ENCODE measurements around the gene PDHA2.

PDHA2 gene

DNA sequence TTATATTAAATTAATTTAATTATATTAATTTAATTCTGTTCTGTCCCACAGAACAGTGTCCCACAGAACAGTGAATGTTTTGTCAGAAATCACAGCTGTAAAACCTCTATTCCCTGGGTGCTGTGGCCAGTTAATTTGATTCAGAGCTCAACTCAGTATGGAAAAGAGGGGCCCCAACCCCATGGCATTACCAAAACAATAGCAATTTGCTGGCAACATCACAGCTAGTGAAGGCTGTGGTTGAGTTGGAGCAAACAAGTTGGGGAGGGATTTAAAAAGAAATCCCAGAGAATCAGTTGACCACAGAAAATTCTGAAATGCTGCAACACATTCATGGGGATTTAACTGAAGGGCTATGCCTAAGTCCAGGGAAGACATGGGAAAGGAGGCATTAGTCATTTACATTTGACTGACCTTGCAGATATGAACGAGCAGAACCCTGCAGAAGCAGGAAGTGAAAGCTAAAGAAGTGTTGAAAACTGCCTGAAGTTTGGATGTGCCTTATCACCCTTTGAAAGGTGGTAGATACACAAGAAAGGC is 30.1 kb downstream of the PDHA2 start:
- TF ChIP-seq, protein P1, sequence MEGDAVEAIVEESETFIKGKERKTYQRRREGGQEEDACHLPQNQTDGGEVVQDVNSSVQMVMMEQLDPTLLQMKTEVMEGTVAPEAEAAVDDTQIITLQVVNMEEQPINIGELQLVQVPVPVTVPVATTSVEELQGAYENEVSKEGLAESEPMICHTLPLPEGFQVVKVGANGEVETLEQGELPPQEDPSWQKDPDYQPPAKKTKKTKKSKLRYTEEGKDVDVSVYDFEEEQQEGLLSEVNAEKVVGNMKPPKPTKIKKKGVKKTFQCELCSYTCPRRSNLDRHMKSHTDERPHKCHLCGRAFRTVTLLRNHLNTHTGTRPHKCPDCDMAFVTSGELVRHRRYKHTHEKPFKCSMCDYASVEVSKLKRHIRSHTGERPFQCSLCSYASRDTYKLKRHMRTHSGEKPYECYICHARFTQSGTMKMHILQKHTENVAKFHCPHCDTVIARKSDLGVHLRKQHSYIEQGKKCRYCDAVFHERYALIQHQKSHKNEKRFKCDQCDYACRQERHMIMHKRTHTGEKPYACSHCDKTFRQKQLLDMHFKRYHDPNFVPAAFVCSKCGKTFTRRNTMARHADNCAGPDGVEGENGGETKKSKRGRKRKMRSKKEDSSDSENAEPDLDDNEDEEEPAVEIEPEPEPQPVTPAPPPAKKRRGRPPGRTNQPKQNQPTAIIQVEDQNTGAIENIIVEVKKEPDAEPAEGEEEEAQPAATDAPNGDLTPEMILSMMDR (IDR thresholded peaks at IDR 0.05), result no peak
- Histone ChIP-seq H3K4me3 (no peak overlapping the region), H3K27ac (no peak overlapping the region)
- DNase-seq (ENCODE audit: low spot score), result no peak

DNA sequence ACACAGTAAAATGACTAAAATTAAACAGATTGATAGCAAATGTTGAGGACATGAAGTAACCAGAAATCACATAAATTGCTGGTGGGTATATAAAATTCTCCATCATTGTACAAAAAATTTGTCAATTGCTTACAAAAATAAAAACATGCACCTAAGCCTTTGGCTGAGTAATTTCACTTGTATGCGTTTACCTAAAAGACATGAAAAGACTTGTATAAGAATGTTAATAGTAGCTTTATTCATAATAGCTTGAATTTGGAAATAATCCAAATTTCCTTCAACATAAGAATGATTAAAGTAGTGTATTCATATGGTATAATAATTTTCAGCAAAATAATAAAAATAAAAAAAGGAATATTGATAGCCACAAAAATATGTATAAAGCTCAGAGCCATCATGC is 37.7 kb downstream of the PDHA2 start:
- DNase-seq (ENCODE audit: low spot score), result no peak
- TF ChIP-seq, protein P1 (IDR thresholded peaks at IDR 0.05), result no peak
- H3K27ac ChIP-seq, result no peak overlapping the region
- no peak overlapping the region for H3K4me3 ChIP-seq

DNA sequence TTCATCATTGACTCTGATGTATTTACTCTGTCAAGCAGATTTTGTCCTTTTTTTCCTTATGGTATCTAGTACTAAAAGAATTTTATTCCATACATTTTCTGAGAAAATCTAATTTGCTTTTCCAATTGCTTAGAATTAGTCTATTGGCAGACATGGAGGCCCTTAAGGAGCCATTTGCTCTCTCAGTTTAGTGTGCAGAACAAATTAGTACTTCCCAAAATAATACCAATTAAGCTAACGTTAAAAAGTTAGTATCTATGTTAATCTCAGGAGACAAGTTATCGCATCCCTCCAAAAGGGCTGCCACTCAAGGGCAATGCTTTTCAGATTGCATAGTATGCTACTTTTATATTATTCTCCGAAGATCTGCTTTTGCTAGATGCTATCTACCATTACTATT is 47.7 kb downstream of the PDHA2 start:
- Histone ChIP-seq H3K4me3 (no peak overlapping the region), H3K27ac (no peak overlapping the region)
- DNase-seq (ENCODE audit: low spot score), result no peak
- TF ChIP-seq, protein P1 (IDR thresholded peaks at IDR 0.05), result no peak

DNA sequence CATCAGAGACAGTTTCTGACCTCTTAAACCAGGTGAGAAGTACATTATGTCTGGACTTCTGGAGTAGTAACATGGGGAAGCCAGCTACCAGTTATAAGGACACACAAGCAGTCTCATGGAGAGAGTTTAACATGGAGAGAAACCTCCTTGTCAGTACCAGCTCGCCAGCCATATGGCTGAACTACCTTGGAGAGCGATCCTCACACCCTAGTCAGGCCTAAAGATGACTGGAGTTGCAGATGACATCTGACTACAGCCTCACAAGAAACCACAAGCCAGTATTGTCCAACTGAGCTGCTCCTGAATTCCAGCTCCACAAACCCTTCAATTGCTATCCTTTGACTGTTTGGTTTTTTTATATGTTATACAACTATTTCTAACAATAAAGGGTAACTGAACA is 49.8 kb downstream of the PDHA2 start:
- no peak overlapping the region for H3K27ac ChIP-seq
- H3K4me3 ChIP-seq, result no peak overlapping the region
- TF ChIP-seq, protein P1 (IDR thresholded peaks at IDR 0.05), result no peak
- DNase-seq (ENCODE audit: low spot score), result no peak
